ENCODE measurements around the gene C2CD2. TPM values are rescaled to one million over a fixed set of nuclear protein-coding genes. Genes with fewer than 3 reads are reported as not detected.

The C2CD2 gene
- total and polyA plus RNA-seq, 2 of the 8 experiments (the other 6 are each of a cell fraction or from before 2014, with no cell fraction given) = 10.4 to 13.0 TPM

DNA sequence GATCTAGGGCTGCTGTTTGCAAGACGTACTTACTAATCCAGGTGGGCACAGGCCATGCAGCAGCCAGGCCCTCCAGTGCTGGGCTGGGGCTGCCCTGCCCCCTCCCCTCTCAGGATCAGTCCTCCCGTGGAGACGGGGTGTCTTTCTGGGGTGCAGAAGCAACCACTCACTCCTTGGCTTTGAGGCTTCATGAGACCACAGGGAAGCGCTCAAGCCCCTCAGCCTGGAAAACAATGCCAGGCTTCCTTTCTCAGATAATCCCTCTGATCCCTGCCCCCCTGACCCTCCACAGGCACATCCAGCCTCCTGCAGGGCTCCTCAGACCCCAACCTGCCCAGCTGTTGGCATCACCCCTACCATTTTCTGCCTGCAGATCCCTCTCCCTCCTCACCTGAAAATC, 13.9 kb upstream of the C2CD2 start:
- 78% methylated on average over 4 of the region's 4 CpGs; no CpG with 5 or more reads in 1 of the 2 experiments for WGBS, 2 experiments (ENCODE audit: extremely low coverage in 1 of 2, insufficient coverage in 1 of 2, insufficient read length in 1 of 2, insufficient replicate concordance in 2 of 2, low coverage in 1 of 2, low lambda C conversion rate in 2 of 2, missing lambda C conversion rate in 1 of 2)
- no peak overlapping the region for H3K4me3 ChIP-seq (ENCODE audit: extremely low read depth in 1 of 4, insufficient read depth in 2 of 4, low read depth in 3 of 4, low read length in 4 of 4)
- H2AFZ ChIP-seq (ENCODE audit: low read length) = no peak overlapping the region
- no peak overlapping the region for H2BK20ac ChIP-seq (ENCODE audit: low read length)
- H3K4me1 ChIP-seq (replicated peaks in 1 of 4; ENCODE audit: control insufficient read depth in 3 of 4, insufficient read depth in 4 of 4, low read length in 3 of 4) = peaks cover 0 to 5% (median 0%) of the 10 kb centered on the region in 4 experiments; a peak in 3 of 7 replicates
- H3K4ac ChIP-seq (replicated peaks; ENCODE audit: insufficient read length, low read depth, low read length) = no peak overlapping the region
- no peaks in the 10 kb centered on the region for H3K36me3 ChIP-seq (ENCODE audit: control insufficient read depth in 2 of 4, insufficient read depth in 4 of 4, low read length in 3 of 4)
- TF ChIP-seq TEAD4 (IDR thresholded peaks at IDR 0.05; ENCODE audit: low read depth, low read length) (no peak), ZNF274 (IDR thresholded peaks at IDR 0.05; ENCODE audit: borderline replicate concordance, extremely low read depth, low read length) (no peak), SP1 (IDR thresholded peaks at IDR 0.05; ENCODE audit: low read depth, low read length) (no peak), GABPA (IDR thresholded peaks at IDR 0.05; ENCODE audit: borderline replicate concordance, insufficient read depth, low read length) (no peak), BCL11A (IDR thresholded peaks at IDR 0.05; ENCODE audit: low read depth in 2 of 2, low read length in 2 of 2) (no peak), ASH2L (IDR thresholded peaks at IDR 0.05; ENCODE audit: low read length) (no peak), EZH2 (IDR thresholded peaks at IDR 0.05; ENCODE audit: low read depth, low read length, severe bottlenecking) (no peak), NRF1 (IDR thresholded peaks at IDR 0.05; ENCODE audit: low read depth, low read length) (no peak)
- TF ChIP-seq, protein P1, sequence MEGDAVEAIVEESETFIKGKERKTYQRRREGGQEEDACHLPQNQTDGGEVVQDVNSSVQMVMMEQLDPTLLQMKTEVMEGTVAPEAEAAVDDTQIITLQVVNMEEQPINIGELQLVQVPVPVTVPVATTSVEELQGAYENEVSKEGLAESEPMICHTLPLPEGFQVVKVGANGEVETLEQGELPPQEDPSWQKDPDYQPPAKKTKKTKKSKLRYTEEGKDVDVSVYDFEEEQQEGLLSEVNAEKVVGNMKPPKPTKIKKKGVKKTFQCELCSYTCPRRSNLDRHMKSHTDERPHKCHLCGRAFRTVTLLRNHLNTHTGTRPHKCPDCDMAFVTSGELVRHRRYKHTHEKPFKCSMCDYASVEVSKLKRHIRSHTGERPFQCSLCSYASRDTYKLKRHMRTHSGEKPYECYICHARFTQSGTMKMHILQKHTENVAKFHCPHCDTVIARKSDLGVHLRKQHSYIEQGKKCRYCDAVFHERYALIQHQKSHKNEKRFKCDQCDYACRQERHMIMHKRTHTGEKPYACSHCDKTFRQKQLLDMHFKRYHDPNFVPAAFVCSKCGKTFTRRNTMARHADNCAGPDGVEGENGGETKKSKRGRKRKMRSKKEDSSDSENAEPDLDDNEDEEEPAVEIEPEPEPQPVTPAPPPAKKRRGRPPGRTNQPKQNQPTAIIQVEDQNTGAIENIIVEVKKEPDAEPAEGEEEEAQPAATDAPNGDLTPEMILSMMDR (IDR thresholded peaks at IDR 0.05; ENCODE audit: control extremely low read depth in 1 of 3, insufficient read depth in 1 of 3, low read depth in 1 of 3, low read length in 3 of 3) = no peak
- no peak overlapping the region for H3K27ac ChIP-seq (ENCODE audit: low read depth, low read length)
- H4K20me1 ChIP-seq (replicated peaks in 1 of 2; ENCODE audit: control insufficient read depth in 1 of 2, insufficient read depth in 2 of 2, low read length in 2 of 2) = no peaks in the 10 kb centered on the region
- H3K79me2 ChIP-seq (ENCODE audit: control insufficient read depth in 1 of 2, insufficient read depth in 2 of 2, low read length in 2 of 2) = no peaks in the 10 kb centered on the region
- no peaks in the 10 kb centered on the region for H3K27me3 ChIP-seq (replicated peaks in 1 of 4; ENCODE audit: control insufficient read depth in 3 of 4, extremely low read depth in 1 of 4, insufficient read depth in 3 of 4, low read length in 3 of 4)
- H3K4me2 ChIP-seq (ENCODE audit: insufficient read depth in 1 of 2, low read depth in 2 of 2, low read length in 2 of 2) = no peak overlapping the region
- peak overlapping the region; percentile 60 for H3K18ac ChIP-seq (ENCODE audit: extremely low read depth, low read length)
- no peak overlapping the region for H2BK15ac ChIP-seq (ENCODE audit: low read length)
- H4K8ac ChIP-seq (ENCODE audit: extremely low read depth, insufficient read depth, low read length) = no peak overlapping the region
- H2AK5ac ChIP-seq (ENCODE audit: low read depth, low read length) = no peak overlapping the region
- no peak overlapping the region for H3K9ac ChIP-seq (replicated peaks in 1 of 4; ENCODE audit: extremely low read depth in 1 of 4, low read depth in 3 of 4, low read length in 3 of 4)
- H3K9me3 ChIP-seq (ENCODE audit: insufficient read depth in 2 of 2, low read depth in 1 of 2, low read length in 1 of 2) = no peaks in the 10 kb centered on the region
- ChIA-PET POLR2A (ENCODE audit: partially characterized antibody) (no interaction called here), CTCF (ENCODE audit: partially characterized antibody) (interaction anchor here (1.0 kb wide), 1 partner anchor 140 kb away, joined by 3 read pairs; no protein-coding TSS in a partner anchor)
- no peaks in the 10 kb centered on the region for H3K79me1 ChIP-seq (ENCODE audit: low read depth, low read length)
- no peak for FAIRE-seq
- H2BK5ac ChIP-seq (ENCODE audit: low read depth, low read length) = no peak overlapping the region
- H3K56ac ChIP-seq (replicated peaks; ENCODE audit: insufficient read length, low read depth, low read length) = no peak overlapping the region
- no peak overlapping the region for H3K23ac ChIP-seq (ENCODE audit: insufficient read length)
- no peak overlapping the region for H2BK120ac ChIP-seq (replicated peaks; ENCODE audit: low read depth, low read length)
- no peak overlapping the region for H4K91ac ChIP-seq (replicated peaks; ENCODE audit: insufficient read length, low read length)
- DNase-seq (ENCODE audit: low read depth in 1 of 2, low spot score in 2 of 2) = no peak
- no peaks in the 10 kb centered on the region for H3K23me2 ChIP-seq (ENCODE audit: low read depth, low read length)
- no peak overlapping the region for H4K5ac ChIP-seq (ENCODE audit: insufficient read length, low read depth, low read length)
- H3K14ac ChIP-seq (ENCODE audit: insufficient read length) = no peak overlapping the region
- H2BK12ac ChIP-seq (ENCODE audit: low read depth, low read length) = no peak overlapping the region
